Measurements from ENCODE around the gene GABARAPL2.

Gene GABARAPL2

DNA sequence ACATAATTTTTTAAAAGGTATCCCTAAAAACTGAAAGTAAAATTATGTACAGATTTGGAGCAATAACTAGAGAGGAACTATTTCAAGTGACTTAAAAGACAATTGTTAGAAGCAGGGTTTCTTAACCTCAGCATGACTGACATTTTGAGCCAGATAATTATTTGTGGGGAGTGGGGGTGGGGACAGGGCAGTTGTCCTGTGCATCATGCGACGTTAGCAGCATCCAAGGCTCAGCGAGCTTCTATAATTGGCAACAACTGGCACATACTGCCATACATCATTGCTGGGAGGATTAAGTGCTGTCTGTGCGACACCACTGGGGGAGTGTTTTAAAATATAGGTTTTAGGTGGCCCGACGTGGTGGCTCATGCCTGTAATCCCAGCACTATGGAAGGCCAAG, 27.1 kb downstream of the GABARAPL2 start:
- peaks cover 17% of the 10 kb centered on the region for H3K4me1 ChIP-seq
- H3K27me3 ChIP-seq: no peaks in the 10 kb centered on the region
- H3K36me3 ChIP-seq: 0 out of 2 replicates have a peak, but pooled peaks cover 5% of the 10 kb centered on the region
- TF ChIP-seq, protein P1, sequence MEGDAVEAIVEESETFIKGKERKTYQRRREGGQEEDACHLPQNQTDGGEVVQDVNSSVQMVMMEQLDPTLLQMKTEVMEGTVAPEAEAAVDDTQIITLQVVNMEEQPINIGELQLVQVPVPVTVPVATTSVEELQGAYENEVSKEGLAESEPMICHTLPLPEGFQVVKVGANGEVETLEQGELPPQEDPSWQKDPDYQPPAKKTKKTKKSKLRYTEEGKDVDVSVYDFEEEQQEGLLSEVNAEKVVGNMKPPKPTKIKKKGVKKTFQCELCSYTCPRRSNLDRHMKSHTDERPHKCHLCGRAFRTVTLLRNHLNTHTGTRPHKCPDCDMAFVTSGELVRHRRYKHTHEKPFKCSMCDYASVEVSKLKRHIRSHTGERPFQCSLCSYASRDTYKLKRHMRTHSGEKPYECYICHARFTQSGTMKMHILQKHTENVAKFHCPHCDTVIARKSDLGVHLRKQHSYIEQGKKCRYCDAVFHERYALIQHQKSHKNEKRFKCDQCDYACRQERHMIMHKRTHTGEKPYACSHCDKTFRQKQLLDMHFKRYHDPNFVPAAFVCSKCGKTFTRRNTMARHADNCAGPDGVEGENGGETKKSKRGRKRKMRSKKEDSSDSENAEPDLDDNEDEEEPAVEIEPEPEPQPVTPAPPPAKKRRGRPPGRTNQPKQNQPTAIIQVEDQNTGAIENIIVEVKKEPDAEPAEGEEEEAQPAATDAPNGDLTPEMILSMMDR (IDR thresholded peaks at IDR 0.05; ENCODE audit: low read depth, low read length): no peak
- H3K9me3 ChIP-seq: no peaks in the 10 kb centered on the region
- H3K4me3 ChIP-seq (ENCODE audit: low read depth, low read length): no peak overlapping the region
- DNase-seq: no peak

DNA sequence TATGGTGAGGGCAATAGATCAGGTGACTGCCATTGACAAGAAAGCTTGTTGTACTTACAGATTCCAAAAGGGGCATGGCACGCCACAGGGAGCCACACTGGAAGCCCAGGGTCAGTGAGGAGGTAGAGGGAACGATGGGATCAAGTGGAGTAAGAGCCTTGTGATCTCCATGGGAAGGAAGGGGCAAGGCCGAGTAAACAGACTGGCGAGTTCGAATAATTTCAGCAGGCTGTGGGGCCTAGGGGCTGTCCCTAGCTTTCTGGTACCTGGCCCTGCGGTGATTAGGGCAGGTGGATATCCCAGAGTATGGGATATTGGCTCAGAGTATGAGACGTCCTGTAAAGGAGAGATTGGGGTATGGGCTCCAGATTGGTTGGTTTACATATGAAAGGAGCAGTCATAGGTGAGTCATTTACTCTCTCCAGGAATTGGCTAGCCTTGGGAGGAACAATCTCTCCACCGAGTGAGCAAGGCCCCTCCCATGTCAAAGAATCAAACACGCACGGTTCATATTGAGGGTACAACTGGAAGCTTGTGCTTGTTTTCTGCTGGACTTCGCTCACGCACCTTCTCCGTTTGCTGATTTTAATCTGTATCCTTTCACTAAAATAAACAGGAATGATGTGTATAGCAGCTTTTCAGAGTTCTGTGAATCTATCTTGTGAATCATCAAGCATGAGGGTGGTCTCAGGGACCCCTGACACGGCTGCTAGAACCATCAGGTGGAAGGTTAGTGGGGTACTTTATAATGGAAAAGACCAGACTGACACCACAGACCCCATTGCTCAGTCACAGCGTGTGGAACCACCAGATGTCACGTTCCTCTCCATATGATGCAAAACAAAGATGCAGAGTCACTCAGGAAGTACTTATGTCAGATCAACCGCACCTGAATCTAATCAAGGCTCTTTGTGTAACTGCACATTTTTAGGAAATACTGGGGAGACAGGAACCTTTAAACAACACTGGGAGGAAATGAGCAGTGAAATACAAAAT, 27.9 kb downstream of the GABARAPL2 start:
- Histone ChIP-seq H3K27me3 (no peaks in the 10 kb centered on the region), H3K36me3 (peaks cover 5% of the 10 kb centered on the region; the same call in 1 of the 2 replicates), H3K9me3 (no peaks in the 10 kb centered on the region), H3K4me1 (peaks cover 17% of the 10 kb centered on the region), H3K4me3 (ENCODE audit: low read depth, low read length) (no peak overlapping the region)
- TF ChIP-seq, protein P1 (IDR thresholded peaks at IDR 0.05; ENCODE audit: low read depth, low read length): no peak
- no peak for DNase-seq

DNA sequence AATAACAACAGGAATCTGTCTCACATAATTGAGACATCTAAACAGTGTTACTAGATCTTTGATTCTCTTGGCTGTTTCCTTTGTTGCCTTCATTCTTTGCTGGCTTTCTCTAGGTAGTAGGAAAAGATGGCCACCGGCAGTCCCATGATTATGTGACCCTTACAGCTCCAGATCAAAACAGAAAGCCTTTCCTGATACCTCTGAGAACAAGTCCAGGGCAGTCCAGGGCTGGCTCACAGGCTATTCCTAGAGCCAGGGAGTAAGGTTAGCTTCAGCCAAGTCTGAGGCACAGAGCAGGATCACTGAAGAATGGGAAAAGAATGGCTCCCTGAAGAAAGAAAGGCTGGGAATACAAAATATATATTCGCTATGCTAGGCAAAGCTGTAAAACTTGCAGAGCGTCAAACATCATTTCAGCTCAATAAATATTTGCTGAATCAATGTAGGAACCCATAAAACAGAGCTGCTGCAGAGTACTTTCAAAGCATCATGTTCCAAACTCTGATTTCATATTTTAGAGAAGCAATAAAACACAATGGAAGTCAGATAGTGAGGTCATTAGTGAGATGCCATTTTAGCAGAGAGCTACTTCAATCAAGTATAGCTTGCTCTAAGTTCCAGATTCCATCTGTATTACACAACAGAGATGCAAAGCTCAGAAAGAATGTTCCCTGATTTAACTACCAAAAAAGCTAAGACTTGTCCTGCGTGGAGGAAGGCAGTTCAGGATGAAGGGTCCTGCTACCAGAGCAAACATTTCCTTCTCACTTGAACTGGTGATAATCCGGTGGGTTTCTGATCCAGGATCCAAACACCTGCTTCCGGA, 33.5 kb downstream of the GABARAPL2 start:
- Histone ChIP-seq H3K4me1 (peaks cover 4% of the 10 kb centered on the region; the same call in 1 of the 2 replicates), H3K27me3 (no peaks in the 10 kb centered on the region), H3K36me3 (peaks cover 34% of the 10 kb centered on the region), H3K4me3 (ENCODE audit: low read depth, low read length) (no peak overlapping the region), H3K9me3 (no peaks in the 10 kb centered on the region)
- TF ChIP-seq, protein P1 (IDR thresholded peaks at IDR 0.05; ENCODE audit: low read depth, low read length): no peak
- DNase-seq: no peak

DNA sequence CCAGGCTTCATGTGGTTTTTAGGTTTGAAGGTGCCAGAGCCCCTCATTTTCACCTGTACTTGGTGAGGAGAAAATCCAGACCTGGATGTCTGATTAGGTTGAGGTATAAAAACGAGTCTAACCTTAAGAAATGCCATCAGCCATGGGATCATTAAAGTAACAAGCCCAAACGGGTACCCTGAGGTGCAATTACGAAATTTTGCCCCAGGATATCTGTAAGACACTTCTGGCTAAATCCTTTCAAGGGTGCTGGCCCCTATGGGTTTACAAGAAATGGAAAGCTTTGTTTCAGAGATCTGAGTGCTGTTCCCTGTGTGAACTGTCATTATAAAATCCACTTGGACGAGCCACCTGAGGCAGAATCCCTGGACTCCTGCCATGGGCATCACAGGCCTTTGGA, 37.1 kb downstream of the GABARAPL2 start:
- Histone ChIP-seq H3K36me3 (peaks cover 49% of the 10 kb centered on the region), H3K27me3 (no peaks in the 10 kb centered on the region), H3K4me1 (no peaks in the 10 kb centered on the region), H3K4me3 (ENCODE audit: low read depth, low read length) (no peak overlapping the region), H3K9me3 (no peaks in the 10 kb centered on the region)
- TF ChIP-seq, protein P1 (IDR thresholded peaks at IDR 0.05; ENCODE audit: low read depth, low read length): no peak
- DNase-seq: no peak

DNA sequence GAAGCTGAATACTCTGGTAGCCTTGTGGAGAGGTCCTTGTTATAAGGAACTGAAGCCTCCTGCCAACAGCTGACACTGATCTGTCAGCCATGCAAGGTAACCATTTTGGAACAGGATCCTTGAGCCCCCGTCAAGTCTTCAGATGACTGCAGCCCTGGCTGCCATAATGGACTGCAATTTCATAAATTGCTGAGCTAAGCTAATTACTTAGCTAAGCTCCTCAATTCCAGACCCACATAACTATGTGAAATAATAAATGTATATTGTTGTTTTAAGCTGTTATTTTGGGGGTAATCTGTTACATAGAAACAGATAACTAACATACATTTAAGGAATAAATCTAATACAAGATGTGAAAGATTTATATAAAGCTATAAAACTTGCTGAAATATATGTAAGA, 40.3 kb downstream of the GABARAPL2 start:
- Histone ChIP-seq H3K27me3 (no peaks in the 10 kb centered on the region), H3K36me3 (peaks cover 50% of the 10 kb centered on the region), H3K9me3 (no peaks in the 10 kb centered on the region), H3K4me1 (no peaks in the 10 kb centered on the region), H3K4me3 (ENCODE audit: low read depth, low read length) (no peak overlapping the region)
- TF ChIP-seq, protein P1 (IDR thresholded peaks at IDR 0.05; ENCODE audit: low read depth, low read length): no peak
- DNase-seq: no peak

Measured in BE2C (cell line).